Hepatocyte (in vitro differentiated cells): ENCODE results near the gene PPP2R2C. TPM values are rescaled to one million over a fixed set of nuclear protein-coding genes. Genes with fewer than 3 reads are reported as not detected.
A peak's percentile ranks its signal among the peaks of the same experiment; 100 is the strongest.

Source experiments
- DNase-seq: peaks from one replicate; pipeline ENCODE4 v3.0.0-alpha.2; 2016; ENCODE audit warnings: low spot score
- H2AFZ ChIP-seq: fragments of 200-600 bp; sonication (generic); 2 replicates; pipeline ENCODE4 v1.6.0; 2016; ENCODE audit warnings: antibody characterized with exemption, mild to moderate bottlenecking
- H3K27ac ChIP-seq: fragments of 200-600 bp; sonication (generic); 2 replicates; pipeline ENCODE4 v1.5.1; 2016; ENCODE audit warnings: mild to moderate bottlenecking
- H3K27me3 ChIP-seq: fragments of 200-600 bp; sonication (generic); 2 replicates; pipeline ENCODE4 v1.6.1; 2016
- H3K36me3 ChIP-seq: fragments of 200-600 bp; sonication (generic); replicated peaks from 2 replicates; pipeline ENCODE4 v1.5.1; 2016; ENCODE audit warnings: low read depth; ENCODE audit not compliant: insufficient read depth
- H3K4me1 ChIP-seq: fragments of 200-600 bp; sonication (generic); 2 replicates; pipeline ENCODE4 v1.5.1; 2016; ENCODE audit warnings: mild to moderate bottlenecking, moderate library complexity; ENCODE audit not compliant: insufficient read depth
- H3K4me2 ChIP-seq: fragments of 200-600 bp; sonication (generic); 2 replicates; pipeline ENCODE4 v1.6.0; 2016
- H3K4me3 ChIP-seq: fragments of 200-600 bp; sonication (generic); 2 replicates; pipeline ENCODE4 v1.5.1; 2016; ENCODE audit warnings: mild to moderate bottlenecking
- H3K79me2 ChIP-seq: fragments of 200-600 bp; sonication (generic); 2 replicates; pipeline ENCODE4 v1.6.0; 2017; ENCODE audit warnings: mild to moderate bottlenecking
- H3K9me2 ChIP-seq: fragments of 200-600 bp; sonication (generic); replicated peaks from 2 replicates; pipeline ENCODE4 v1.6.0; 2017; ENCODE audit warnings: mild to moderate bottlenecking; ENCODE audit not compliant: insufficient read depth
- H3K9me3 ChIP-seq: fragments of 200-600 bp; sonication (generic); 2 replicates; pipeline ENCODE4 v1.5.1; 2016; ENCODE audit warnings: low read depth, mild to moderate bottlenecking
- H4K20me1 ChIP-seq: fragments of 200-600 bp; sonication (generic); 2 replicates; pipeline ENCODE4 v1.6.0; 2016; ENCODE audit warnings: mild to moderate bottlenecking; ENCODE audit not compliant: insufficient read depth, poor library complexity, severe bottlenecking
- EZH2 ChIP-seq: fragments of 200-600 bp; sonication (generic); IDR thresholded peaks from 2 replicates; pipeline ENCODE4 v1.6.1; 2016; ENCODE audit warnings: antibody characterized with exemption, mild to moderate bottlenecking, borderline replicate concordance
- EZH2phosphoT487 ChIP-seq: fragments of 200-600 bp; sonication (generic); IDR thresholded peaks from one replicate; pipeline ENCODE4 v1.6.1; 2018; ENCODE audit warnings: antibody characterized with exemption, mild to moderate bottlenecking, low read depth, moderate library complexity; ENCODE audit not compliant: unreplicated experiment, severe bottlenecking
- whole genome bisulfite sequencing: methylation state at CpG from one replicate; pipeline ENCODE4 v1.1.6; 2016; ENCODE audit warnings: low lambda C conversion rate; ENCODE audit errors: missing lambda C conversion rate; 5-methylcytosine and 5-hydroxymethylcytosine counted together
- polyA plus RNA-seq: library from polyadenylated mRNA; unstranded; fragments of >200 nt; fragmentation: Nextera tagmentation; extraction: Ambion mirVana; gene quantifications from 2 replicates; pipeline ENCODE4 v1.2.1, GENCODE V29; 2016
- total RNA-seq: library from RNA; depleted of rRNA; stranded (reverse); fragments of >200 nt; gene quantifications from 2 replicates; pipeline ENCODE4 v1.2.3, GENCODE V29; 2014
- TF ChIP-seq, protein P1 (sequence below): fragments of 200-600 bp; sonication (generic); IDR thresholded peaks from 2 replicates; pipeline ENCODE4 v1.5.1; 2016; ENCODE audit warnings: antibody characterized with exemption, mild to moderate bottlenecking; ENCODE audit not compliant: poor library complexity

Gene PPP2R2C
- total and polyA plus RNA-seq, 2 experiments from 2014 or later: 0.35 to 0.67 TPM

DNA sequence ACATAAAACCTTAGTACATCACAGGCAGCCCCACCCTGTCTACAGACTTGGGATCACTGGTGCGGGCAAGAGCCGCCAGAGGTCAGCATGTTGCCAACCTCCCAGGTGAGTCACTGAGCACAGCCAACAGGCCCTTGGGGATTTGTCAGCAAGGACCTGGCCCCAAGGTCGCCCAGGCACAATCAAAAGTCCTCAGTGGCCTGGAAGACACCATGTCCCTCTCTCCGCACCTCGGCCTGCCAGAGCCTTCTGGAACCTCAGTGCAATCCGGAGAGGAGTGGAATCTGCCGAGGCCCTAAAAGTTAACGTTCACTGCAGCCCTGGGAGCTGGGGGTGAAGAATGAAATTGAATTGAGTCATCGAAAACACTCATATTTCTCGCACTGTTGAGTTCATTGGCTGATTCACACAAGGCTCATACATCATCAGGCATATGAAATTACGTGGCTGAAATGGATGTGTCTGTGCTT, 128.4 kb downstream of the PPP2R2C start:
- 74% methylated on average over 11 of the region's 11 CpGs for WGBS
- H3K27ac ChIP-seq: no peak overlapping the region
- H3K27me3 ChIP-seq: no peaks in the 10 kb centered on the region
- H3K9me3 ChIP-seq: no peaks in the 10 kb centered on the region
- DNase-seq: peak; percentile 52
- no peak overlapping the region for H3K4me3 ChIP-seq
- no peaks in the 10 kb centered on the region for H3K79me2 ChIP-seq
- no peak overlapping the region for H3K4me2 ChIP-seq
- H3K9me2 ChIP-seq: no peaks in the 10 kb centered on the region
- no peaks in the 10 kb centered on the region for H4K20me1 ChIP-seq
- no peaks in the 10 kb centered on the region for H3K4me1 ChIP-seq
- TF ChIP-seq, protein P1, sequence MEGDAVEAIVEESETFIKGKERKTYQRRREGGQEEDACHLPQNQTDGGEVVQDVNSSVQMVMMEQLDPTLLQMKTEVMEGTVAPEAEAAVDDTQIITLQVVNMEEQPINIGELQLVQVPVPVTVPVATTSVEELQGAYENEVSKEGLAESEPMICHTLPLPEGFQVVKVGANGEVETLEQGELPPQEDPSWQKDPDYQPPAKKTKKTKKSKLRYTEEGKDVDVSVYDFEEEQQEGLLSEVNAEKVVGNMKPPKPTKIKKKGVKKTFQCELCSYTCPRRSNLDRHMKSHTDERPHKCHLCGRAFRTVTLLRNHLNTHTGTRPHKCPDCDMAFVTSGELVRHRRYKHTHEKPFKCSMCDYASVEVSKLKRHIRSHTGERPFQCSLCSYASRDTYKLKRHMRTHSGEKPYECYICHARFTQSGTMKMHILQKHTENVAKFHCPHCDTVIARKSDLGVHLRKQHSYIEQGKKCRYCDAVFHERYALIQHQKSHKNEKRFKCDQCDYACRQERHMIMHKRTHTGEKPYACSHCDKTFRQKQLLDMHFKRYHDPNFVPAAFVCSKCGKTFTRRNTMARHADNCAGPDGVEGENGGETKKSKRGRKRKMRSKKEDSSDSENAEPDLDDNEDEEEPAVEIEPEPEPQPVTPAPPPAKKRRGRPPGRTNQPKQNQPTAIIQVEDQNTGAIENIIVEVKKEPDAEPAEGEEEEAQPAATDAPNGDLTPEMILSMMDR: peak; percentile 11
- no peak for TF ChIP-seq EZH2
- no peaks in the 10 kb centered on the region for H3K36me3 ChIP-seq
- no peak overlapping the region for H2AFZ ChIP-seq

DNA sequence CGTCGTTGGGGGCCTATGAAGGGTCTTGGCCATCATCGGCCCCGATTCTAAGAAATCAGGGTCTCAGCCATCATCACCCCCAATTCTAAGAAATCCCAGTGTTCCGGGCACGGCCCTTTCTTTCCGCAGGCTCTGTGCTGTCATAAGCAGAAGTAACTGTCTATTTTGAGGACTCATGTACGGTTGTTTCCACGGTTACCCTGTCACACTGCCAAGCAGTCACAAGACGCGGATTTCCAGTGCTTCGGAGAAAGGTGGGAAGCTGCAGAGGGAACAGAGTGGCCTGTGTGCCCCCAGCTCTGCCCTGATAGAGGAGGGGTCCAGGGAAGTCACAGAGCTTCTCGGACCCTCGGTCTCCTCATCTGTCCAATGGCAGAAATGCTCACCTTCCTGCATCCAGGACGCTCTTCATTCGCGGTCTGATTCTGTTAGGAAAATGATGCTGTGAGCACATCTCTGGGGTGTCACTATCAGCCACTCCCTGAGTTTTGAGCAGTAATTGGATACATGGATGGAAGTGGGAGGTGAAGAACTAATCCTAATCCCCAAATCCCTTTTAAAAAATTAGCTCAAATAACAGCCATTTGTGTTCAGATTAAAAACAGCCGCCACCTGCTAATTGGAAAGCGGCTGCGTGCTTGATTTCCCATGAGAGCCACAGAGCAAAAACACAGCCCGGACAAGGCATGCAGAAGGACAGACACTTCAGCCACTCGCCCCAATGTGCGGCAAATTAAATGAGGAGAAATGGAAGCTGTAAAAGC, 129.7 kb downstream of the PPP2R2C start:
- Histone ChIP-seq H2AFZ (no peak overlapping the region), H3K27me3 (peaks cover 7% of the 10 kb centered on the region), H3K4me1 (no peaks in the 10 kb centered on the region), H3K4me2 (no peak overlapping the region), H4K20me1 (no peaks in the 10 kb centered on the region), H3K9me2 (no peaks in the 10 kb centered on the region), H3K4me3 (no peak overlapping the region), H3K27ac (no peak overlapping the region), H3K79me2 (no peaks in the 10 kb centered on the region), H3K36me3 (no peaks in the 10 kb centered on the region), H3K9me3 (no peaks in the 10 kb centered on the region)
- no peak for TF ChIP-seq EZH2
- TF ChIP-seq EZH2phosphoT487: no peak
- TF ChIP-seq, protein P1: no peak
- WGBS: 85% methylated on average over 23 of the region's 23 CpGs
- no peak for DNase-seq

DNA sequence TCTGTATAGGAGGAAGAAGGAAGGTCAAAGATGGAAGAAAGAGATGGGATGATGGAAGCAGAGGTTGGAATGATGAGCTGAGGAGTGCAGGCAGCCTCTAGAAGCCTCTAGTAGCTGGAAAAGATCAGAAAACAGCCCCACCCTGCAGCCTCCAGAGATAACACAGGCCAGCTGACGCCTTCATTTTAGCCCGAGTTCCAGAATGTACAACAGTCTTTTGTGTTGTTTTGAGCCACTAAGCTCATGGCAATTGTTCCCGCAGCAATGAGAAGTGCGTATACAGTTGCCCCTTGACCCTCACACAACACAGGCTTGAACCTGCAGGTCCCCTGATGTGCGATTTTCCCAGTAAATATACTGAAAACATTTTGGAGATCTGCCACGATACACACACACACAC, 130.7 kb downstream of the PPP2R2C start:
- no peak for DNase-seq
- Histone ChIP-seq H4K20me1 (no peaks in the 10 kb centered on the region), H3K4me1 (no peaks in the 10 kb centered on the region), H3K36me3 (no peaks in the 10 kb centered on the region), H3K4me2 (no peak overlapping the region), H3K27me3 (peaks cover 7% of the 10 kb centered on the region), H3K9me3 (no peaks in the 10 kb centered on the region), H2AFZ (no peak overlapping the region), H3K4me3 (no peak overlapping the region), H3K27ac (no peak overlapping the region), H3K79me2 (no peaks in the 10 kb centered on the region), H3K9me2 (no peaks in the 10 kb centered on the region)
- no peak for TF ChIP-seq EZH2phosphoT487
- TF ChIP-seq, protein P1: no peak
- no peak for TF ChIP-seq EZH2
- 79% methylated on average over 6 of the region's 6 CpGs for WGBS
